ENCODE data around the gene OLA1. TPM values are rescaled to one million over a fixed set of nuclear protein-coding genes. Genes with fewer than 3 reads are reported as not detected.

OLA1 gene
- total RNA-seq, 3 donors from 2014 or later = 56.0 to 73.7 (median 69.1) TPM

- no peaks in the 10 kb centered on the region for H3K9me3 ChIP-seq
- no peak overlapping the region for H3K27ac ChIP-seq
- TF ChIP-seq POLR2AphosphoS5 (IDR thresholded peaks at IDR 0.05) (no peak), POLR2A (IDR thresholded peaks at IDR 0.05) (no peak), CTCF (IDR thresholded peaks at IDR 0.05) (no peak)
- no peak overlapping the region for H3K4me3 ChIP-seq
- no peaks in the 10 kb centered on the region for H3K4me1 ChIP-seq
- intact Hi-C loops (cut with DNase I; ENCODE audit: low total_unique reads) = no loop called here
- DNase-seq (ENCODE audit: low spot score in 2 of 2) = no peak
- H3K27me3 ChIP-seq = no peaks in the 10 kb centered on the region
- no peaks in the 10 kb centered on the region for H3K36me3 ChIP-seq
Measured at GRCh38 chr2:174049895-174050294, 198.4 kb downstream of the OLA1 start.

- Histone ChIP-seq H3K4me3 (no peak overlapping the region), H3K36me3 (no peaks in the 10 kb centered on the region), H3K27me3 (no peaks in the 10 kb centered on the region), H3K9me3 (no peaks in the 10 kb centered on the region), H3K27ac (no peak overlapping the region), H3K4me1 (no peaks in the 10 kb centered on the region)
- TF ChIP-seq POLR2AphosphoS5 (IDR thresholded peaks at IDR 0.05) = no peak
- no peak for TF ChIP-seq POLR2A (IDR thresholded peaks at IDR 0.05)
- TF ChIP-seq CTCF (IDR thresholded peaks at IDR 0.05) = no peak
- intact Hi-C loops (cut with DNase I; ENCODE audit: low total_unique reads) = no loop called here
- no peak for DNase-seq (ENCODE audit: low spot score in 2 of 2)
Measured at GRCh38 chr2:174048243-174048642, 200.1 kb downstream of the OLA1 start.

GRCh38 chr2:174047746-174048145 lies 200.6 kb downstream of the OLA1 start:
- no peak for DNase-seq (ENCODE audit: low spot score in 2 of 2)
- no peaks in the 10 kb centered on the region for H3K4me1 ChIP-seq
- H3K27me3 ChIP-seq = no peaks in the 10 kb centered on the region
- H3K4me3 ChIP-seq = no peak overlapping the region
- H3K36me3 ChIP-seq = no peaks in the 10 kb centered on the region
- no peaks in the 10 kb centered on the region for H3K9me3 ChIP-seq
- intact Hi-C loops (cut with DNase I; ENCODE audit: low total_unique reads) = no loop called here
- no peak overlapping the region for H3K27ac ChIP-seq
- TF ChIP-seq CTCF (IDR thresholded peaks at IDR 0.05) = no peak
- TF ChIP-seq POLR2A (IDR thresholded peaks at IDR 0.05) = no peak
- TF ChIP-seq POLR2AphosphoS5 (IDR thresholded peaks at IDR 0.05) = no peak

- intact Hi-C loops (cut with DNase I; ENCODE audit: low total_unique reads) = no loop called here
- no peaks in the 10 kb centered on the region for H3K27me3 ChIP-seq
- H3K36me3 ChIP-seq = no peaks in the 10 kb centered on the region
- no peak overlapping the region for H3K27ac ChIP-seq
- DNase-seq (ENCODE audit: low spot score in 2 of 2) = no peak
- TF ChIP-seq CTCF (IDR thresholded peaks at IDR 0.05) = no peak
- no peak for TF ChIP-seq POLR2A (IDR thresholded peaks at IDR 0.05)
- TF ChIP-seq POLR2AphosphoS5 (IDR thresholded peaks at IDR 0.05) = no peak
- no peak overlapping the region for H3K4me3 ChIP-seq
- no peaks in the 10 kb centered on the region for H3K4me1 ChIP-seq
- no peaks in the 10 kb centered on the region for H3K9me3 ChIP-seq
Measured at GRCh38 chr2:174046172-174046571, 202.2 kb downstream of the OLA1 start.

- Histone ChIP-seq H3K27ac (no peak overlapping the region), H3K4me3 (no peak overlapping the region), H3K4me1 (no peaks in the 10 kb centered on the region), H3K9me3 (no peaks in the 10 kb centered on the region), H3K27me3 (no peaks in the 10 kb centered on the region), H3K36me3 (no peaks in the 10 kb centered on the region)
- intact Hi-C loops (cut with DNase I; ENCODE audit: low total_unique reads) = no loop called here
- TF ChIP-seq POLR2AphosphoS5 (IDR thresholded peaks at IDR 0.05) (no peak), CTCF (IDR thresholded peaks at IDR 0.05) (no peak)
- no peak for DNase-seq (ENCODE audit: low spot score in 2 of 2)
Measured at GRCh38 chr2:174044556-174044955, 203.8 kb downstream of the OLA1 start.

Data from breast epithelium (tissue), 4 donors.